Thyroid gland (tissue), 4 donors: ENCODE measurements around the gene SIRPA. TPM values are rescaled to one million over a fixed set of nuclear protein-coding genes. Genes with fewer than 3 reads are reported as not detected.

Experiments
- DNase-seq, 2 donors: peaks; one replicate each; pipeline ENCODE4 v3.0.0-alpha.2; 2019
- H3K27ac ChIP-seq, 3 donors: fragments of 200-600 bp; sonication (generic); 1 replicate in 2 of 3; 2 replicates in 1 of 3; pipeline ENCODE4 v1.5.1; 2016 to 2019; ENCODE audit warnings: mild to moderate bottlenecking in 1 of 3, moderate library complexity in 1 of 3
- H3K27me3 ChIP-seq: fragments of 200-600 bp; sonication (generic); one replicate; pipeline ENCODE4 v1.5.1; 2019
- H3K36me3 ChIP-seq, 2 donors: fragments of 200-600 bp; sonication (generic); one replicate each; pipeline ENCODE4 v1.5.1; 2016 to 2019
- H3K4me1 ChIP-seq, 2 donors: fragments of 200-600 bp; sonication (generic); one replicate each; pipeline ENCODE4 v1.5.1; 2017 to 2019
- H3K4me3 ChIP-seq, 3 donors: fragments of 200-600 bp; sonication (generic); replicated peaks in 1 of 3; 1 replicate in 2 of 3; 2 replicates in 1 of 3; pipeline ENCODE4 v1.5.1; 2016; ENCODE audit warnings: mild to moderate bottlenecking in 1 of 3
- H3K9me3 ChIP-seq: fragments of 200-600 bp; sonication (generic); one replicate; pipeline ENCODE4 v1.5.1; 2017
- POLR2A ChIP-seq, 2 donors: fragments of 450-650 bp; IDR thresholded peaks; one replicate each; pipeline ENCODE4 v1.6.1; 2017; ENCODE audit warnings: antibody characterized with exemption in 2 of 2, mild to moderate bottlenecking in 2 of 2, moderate library complexity in 1 of 2
- WGBS, 2 donors: methylation state at CpG; one replicate each; pipeline ENCODE4 v1.1.5; 2017; 5-methylcytosine and 5-hydroxymethylcytosine counted together
- intact Hi-C: fragments of 100-400 bp; cut with DNase I; formaldehyde crosslinking; loops from one replicate; pipeline ENCODE4 v1.15.1; 2023
- total RNA-seq, 4 donors: library from RNA; depleted of rRNA; stranded (reverse); fragments of >200 nt; gene quantifications; one replicate each; pipeline ENCODE4 v1.2.3, GENCODE V29; 2016
- TF ChIP-seq, protein P1 (sequence below), 6 experiments: fragments of 200-600 bp in 3 of 6; fragments of 450-650 bp in 3 of 6; sonication (generic) in 3 of 6; IDR thresholded peaks; one replicate each; pipeline ENCODE4 v1.5.1; 2016 to 2019; ENCODE audit warnings: antibody characterized with exemption in 6 of 6, mild to moderate bottlenecking in 2 of 6, inconsistent platforms in 1 of 6, moderate library complexity in 1 of 6

Gene SIRPA
- total RNA-seq, 4 donors from 2014 or later, result 14.1 to 35.1 (median 25.4) TPM

DNA sequence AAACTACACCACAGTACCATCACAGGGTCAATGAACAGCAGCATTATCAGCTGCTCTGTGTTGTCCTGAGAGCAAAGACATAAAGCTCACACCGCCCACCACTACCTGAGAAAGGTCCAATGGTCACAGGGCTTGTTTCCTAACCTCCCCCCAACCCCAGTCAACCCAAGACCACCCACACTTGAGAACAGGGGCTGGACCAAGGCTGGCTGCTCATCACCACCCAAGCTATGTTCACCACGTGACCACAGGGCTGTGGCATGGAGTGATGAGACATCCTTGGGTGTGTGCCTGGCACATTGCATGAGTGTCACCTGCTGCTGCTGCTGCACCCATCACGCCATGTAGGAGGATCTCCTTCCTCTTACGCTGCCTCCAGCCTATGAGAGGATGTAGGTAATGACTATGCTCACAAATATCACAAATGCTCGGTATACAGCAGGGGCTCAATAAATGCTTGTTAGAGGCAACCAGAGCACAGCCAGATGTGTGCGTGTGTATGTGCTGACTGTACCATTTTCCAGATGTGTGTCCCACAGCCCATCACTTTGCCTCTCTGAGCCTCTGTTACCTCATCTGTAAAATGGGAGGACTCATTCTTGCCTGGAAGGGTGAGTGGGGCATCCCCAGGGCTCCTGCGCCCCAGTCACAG, 23.3 kb upstream of the SIRPA start:
- TF ChIP-seq, protein P1, sequence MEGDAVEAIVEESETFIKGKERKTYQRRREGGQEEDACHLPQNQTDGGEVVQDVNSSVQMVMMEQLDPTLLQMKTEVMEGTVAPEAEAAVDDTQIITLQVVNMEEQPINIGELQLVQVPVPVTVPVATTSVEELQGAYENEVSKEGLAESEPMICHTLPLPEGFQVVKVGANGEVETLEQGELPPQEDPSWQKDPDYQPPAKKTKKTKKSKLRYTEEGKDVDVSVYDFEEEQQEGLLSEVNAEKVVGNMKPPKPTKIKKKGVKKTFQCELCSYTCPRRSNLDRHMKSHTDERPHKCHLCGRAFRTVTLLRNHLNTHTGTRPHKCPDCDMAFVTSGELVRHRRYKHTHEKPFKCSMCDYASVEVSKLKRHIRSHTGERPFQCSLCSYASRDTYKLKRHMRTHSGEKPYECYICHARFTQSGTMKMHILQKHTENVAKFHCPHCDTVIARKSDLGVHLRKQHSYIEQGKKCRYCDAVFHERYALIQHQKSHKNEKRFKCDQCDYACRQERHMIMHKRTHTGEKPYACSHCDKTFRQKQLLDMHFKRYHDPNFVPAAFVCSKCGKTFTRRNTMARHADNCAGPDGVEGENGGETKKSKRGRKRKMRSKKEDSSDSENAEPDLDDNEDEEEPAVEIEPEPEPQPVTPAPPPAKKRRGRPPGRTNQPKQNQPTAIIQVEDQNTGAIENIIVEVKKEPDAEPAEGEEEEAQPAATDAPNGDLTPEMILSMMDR (IDR thresholded peaks at IDR 0.05), result no peak
- no peak for TF ChIP-seq POLR2A (IDR thresholded peaks at IDR 0.05)
- DNase-seq, result no peak
- Histone ChIP-seq H3K4me1 (no peaks in the 10 kb centered on the region), H3K27ac (no peak overlapping the region), H3K27me3 (peaks cover 7% of the 10 kb centered on the region), H3K9me3 (no peaks in the 10 kb centered on the region), H3K4me3 (no peak overlapping the region), H3K36me3 (no peaks in the 10 kb centered on the region)
- intact Hi-C loops, result no loop called here
- 92% methylated on average over 6 to 7 of the region's 7 CpGs for WGBS, 2 donors

DNA sequence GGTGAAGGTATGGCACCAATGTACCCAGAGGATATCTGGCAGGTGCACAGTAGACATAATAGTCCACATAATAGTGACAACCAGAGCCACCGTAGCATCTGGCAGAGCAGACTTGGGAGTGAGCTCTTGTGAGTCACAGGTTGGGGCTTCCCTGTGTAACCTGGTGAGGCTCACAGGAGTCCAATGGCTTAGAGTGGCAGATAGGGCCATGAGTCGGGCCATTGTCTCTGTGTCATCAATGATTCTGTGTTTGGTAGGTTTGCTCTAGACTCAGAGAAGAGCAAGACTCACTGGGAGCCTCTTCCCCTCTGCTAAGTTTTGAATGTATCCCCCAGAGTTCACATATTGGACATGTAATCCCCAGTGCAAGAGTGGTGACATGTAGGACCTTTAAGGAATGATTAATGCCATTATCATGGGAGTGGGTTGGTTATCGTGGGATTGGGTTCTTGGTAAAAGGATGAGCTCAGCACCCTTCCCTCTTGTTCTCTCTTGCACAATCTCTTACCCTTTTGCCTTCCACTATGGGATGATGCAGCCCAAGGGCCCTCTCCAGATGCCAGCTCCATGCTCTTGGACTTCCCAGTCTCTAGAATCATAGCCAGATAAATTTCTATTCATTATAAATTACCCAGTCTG, 22.6 kb upstream of the SIRPA start:
- H3K4me1 ChIP-seq, result no peaks in the 10 kb centered on the region
- 92 to 94% methylated on average over 3 of the region's 3 CpGs for WGBS, 2 donors
- no peaks in the 10 kb centered on the region for H3K36me3 ChIP-seq
- no peak overlapping the region for H3K27ac ChIP-seq
- intact Hi-C loops, result no loop called here
- H3K27me3 ChIP-seq, result peaks cover 7% of the 10 kb centered on the region
- no peak overlapping the region for H3K4me3 ChIP-seq
- H3K9me3 ChIP-seq, result no peaks in the 10 kb centered on the region
- DNase-seq, result no peak
- no peak for TF ChIP-seq POLR2A (IDR thresholded peaks at IDR 0.05)
- TF ChIP-seq, protein P1 (IDR thresholded peaks at IDR 0.05), result no peak

DNA sequence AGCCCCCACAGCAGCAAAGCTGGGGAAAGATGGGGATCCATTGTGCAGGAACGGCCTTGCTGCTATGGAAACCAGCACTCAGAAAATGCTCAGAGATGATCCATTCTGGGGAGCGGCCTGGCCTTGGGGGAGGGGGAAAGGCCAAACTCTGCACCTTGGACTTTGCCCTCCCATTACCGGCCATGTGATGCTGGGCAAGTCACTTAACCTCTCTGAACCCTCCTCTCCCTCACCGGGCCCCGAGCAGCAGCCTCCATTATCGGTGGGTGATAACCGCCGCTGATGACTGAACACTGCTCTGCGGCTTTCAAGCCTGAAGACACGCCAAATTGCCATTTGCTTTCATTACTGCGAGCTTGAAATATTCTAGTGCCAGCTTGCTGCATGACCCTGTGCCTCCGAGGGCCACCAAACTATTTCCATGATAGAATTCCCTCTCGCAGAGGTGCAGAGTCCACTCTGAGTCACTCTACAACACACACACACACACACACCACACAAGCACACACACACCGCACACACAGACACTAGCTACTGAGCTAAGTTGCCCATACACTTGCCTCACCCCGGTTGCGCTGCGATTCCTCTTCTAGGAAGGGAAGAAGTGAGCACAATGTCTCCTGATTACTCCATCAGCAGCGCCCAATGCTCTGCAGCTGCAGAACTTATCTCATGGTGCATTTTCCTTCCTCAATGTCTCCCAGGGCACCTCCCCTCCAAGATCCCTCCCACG, 20.6 kb upstream of the SIRPA start:
- Histone ChIP-seq H3K4me3 (no peak overlapping the region), H3K4me1 (no peaks in the 10 kb centered on the region), H3K27ac (no peak overlapping the region), H3K36me3 (no peaks in the 10 kb centered on the region), H3K27me3 (no peaks in the 10 kb centered on the region), H3K9me3 (no peaks in the 10 kb centered on the region)
- intact Hi-C loops, result no loop called here
- DNase-seq, result no peak
- TF ChIP-seq, protein P1 (IDR thresholded peaks at IDR 0.05), result no peak
- no peak for TF ChIP-seq POLR2A (IDR thresholded peaks at IDR 0.05)
- WGBS, 2 donors, result 69 to 88% methylated on average over 18 to 19 of the region's 19 CpGs

DNA sequence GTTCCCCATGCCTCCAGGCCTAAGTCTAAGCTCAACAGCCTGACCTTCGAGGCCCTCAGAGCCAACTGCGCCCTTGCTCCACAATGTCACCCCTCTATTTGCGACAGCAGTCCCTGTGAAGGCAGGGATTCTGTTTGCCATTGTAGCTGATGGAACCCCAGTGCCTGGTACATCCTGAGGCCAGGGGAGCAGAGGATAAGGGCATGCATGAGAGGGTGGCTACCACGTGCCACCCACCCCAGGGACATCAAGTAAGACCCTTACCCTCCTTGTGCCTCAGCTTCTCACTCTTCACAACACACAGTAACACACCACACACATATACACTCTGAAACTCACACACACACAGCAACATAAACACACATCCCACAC, 20.0 kb upstream of the SIRPA start:
- Histone ChIP-seq H3K4me1 (no peaks in the 10 kb centered on the region), H3K36me3 (no peaks in the 10 kb centered on the region), H3K27me3 (no peaks in the 10 kb centered on the region), H3K4me3 (no peak overlapping the region), H3K9me3 (no peaks in the 10 kb centered on the region), H3K27ac (no peak overlapping the region)
- intact Hi-C loops, result no loop called here
- no peak for DNase-seq
- no peak for TF ChIP-seq POLR2A (IDR thresholded peaks at IDR 0.05)
- 71 to 89% methylated on average over 4 of the region's 4 CpGs for WGBS, 2 donors

DNA sequence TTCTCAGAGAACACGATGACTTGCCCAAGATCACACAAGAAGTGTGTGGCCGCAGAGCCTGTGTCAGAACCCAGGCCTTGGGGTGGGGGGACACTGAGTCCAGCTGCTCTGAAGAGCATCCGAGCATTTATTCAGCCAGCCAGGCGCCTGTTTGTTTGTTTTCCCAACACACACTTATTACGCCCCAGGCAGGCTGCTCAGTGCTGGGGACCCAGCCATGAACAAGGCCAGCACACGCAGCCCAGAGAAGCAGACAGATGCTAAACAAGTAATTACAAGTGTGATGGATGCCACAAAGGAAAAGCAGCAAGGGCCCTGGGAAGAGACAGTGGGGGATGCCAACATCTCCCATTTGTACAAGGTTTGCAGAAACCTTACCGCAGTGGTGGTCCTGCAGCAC, 19.4 kb upstream of the SIRPA start:
- no peaks in the 10 kb centered on the region for H3K27me3 ChIP-seq
- H3K36me3 ChIP-seq, result no peaks in the 10 kb centered on the region
- no peak for TF ChIP-seq POLR2A (IDR thresholded peaks at IDR 0.05)
- TF ChIP-seq, protein P1 (IDR thresholded peaks at IDR 0.05), result no peak
- no peak overlapping the region for H3K4me3 ChIP-seq
- WGBS, 2 donors, result 46 to 47% methylated on average over 7 of the region's 7 CpGs
- no peak overlapping the region for H3K27ac ChIP-seq
- no peak for DNase-seq
- intact Hi-C loops, result no loop called here
- no peaks in the 10 kb centered on the region for H3K4me1 ChIP-seq
- H3K9me3 ChIP-seq, result no peaks in the 10 kb centered on the region
